Right ventricle myocardium inferior (tissue), 1 donor: ENCODE data around the gene CD99L2. TPM values are rescaled to one million over a fixed set of nuclear protein-coding genes. Genes with fewer than 3 reads are reported as not detected.
A peak's percentile ranks its signal among the peaks of the same experiment; 100 is the strongest.

Experiments used
- ATAC-seq: fragments of 200-7000 bp; cut with Tn5 transposase; one replicate; pipeline ENCODE4 v1.9.1; 2020; ENCODE audit warnings: mild to moderate bottlenecking, moderate library complexity
- DNase-seq: peaks from one replicate; pipeline ENCODE4 v3.0.0; 2021; ENCODE audit errors: missing footprints
- intact Hi-C: fragments of 100-400 bp; cut with DNase I; formaldehyde crosslinking; loops from one replicate; pipeline ENCODE4 v1.11.0; 2022
- total RNA-seq: library from RNA; stranded (reverse); fragmentation: NEBNext Ultra II Directional; extraction: Animal tissue kit (Norgen Biotek cat#: 25700); gene quantifications from one replicate; pipeline ENCODE4 v1.2.1, GENCODE V29; 2021
- donor health status: DM: no; HTN: yes; CAD: no; lungs with severe emphysema.

The CD99L2 gene
- total RNA-seq, 1 donor from 2014 or later = 81.4 TPM

GRCh38 chrX:150869450-150869849 lies 29.0 kb downstream of the CD99L2 start:
- peak; percentile 79 for ATAC-seq
- DNase-seq = no peak
- intact Hi-C loops = no loop called here

- intact Hi-C loops = no loop called here
- DNase-seq = no peak
- ATAC-seq = no peak
Observed at GRCh38 chrX:150868625-150869024, 29.8 kb downstream of the CD99L2 start.

GRCh38 chrX:150864127-150864526 lies 34.3 kb downstream of the CD99L2 start:
- no peak for DNase-seq
- intact Hi-C loops = no loop called here
- no peak for ATAC-seq

- DNase-seq (no peak), ATAC-seq (no peak)
- intact Hi-C loops = no loop called here
Observed at GRCh38 chrX:150863191-150863590, 35.3 kb downstream of the CD99L2 start.

- intact Hi-C loops = no loop called here
- no peak for DNase-seq
Observed at GRCh38 chrX:150857453-150857852, 41.0 kb downstream of the CD99L2 start.

GRCh38 chrX:150856785-150857184 lies 41.7 kb downstream of the CD99L2 start:
- DNase-seq (no peak), ATAC-seq (no peak)
- intact Hi-C loops = no loop called here

More at GRCh38 chrX:150857453-150857852, 41.0 kb downstream of the CD99L2 start:
- ATAC-seq = no peak

- no peak for ATAC-seq
- intact Hi-C loops = no loop called here
- no peak for DNase-seq
Observed at GRCh38 chrX:150856101-150856500, 42.4 kb downstream of the CD99L2 start.

- intact Hi-C loops = no loop called here
- DNase-seq (no peak), ATAC-seq (no peak)
Observed at GRCh38 chrX:150854856-150855255, 43.6 kb downstream of the CD99L2 start.

GRCh38 chrX:150849996-150850720 lies 48.3 kb downstream of the CD99L2 start:
- ATAC-seq = no peak
- intact Hi-C loops = no loop called here
- no peak for DNase-seq

GRCh38 chrX:150849486-150849885 lies 49.0 kb downstream of the CD99L2 start:
- DNase-seq (no peak), ATAC-seq (no peak)
- intact Hi-C loops = no loop called here

- intact Hi-C loops = no loop called here
- DNase-seq (no peak), ATAC-seq (no peak)
Observed at GRCh38 chrX:150848914-150849365, 49.5 kb downstream of the CD99L2 start.

GRCh38 chrX:150847088-150847487 lies 51.4 kb downstream of the CD99L2 start:
- ATAC-seq = no peak
- no peak for DNase-seq
- intact Hi-C loops = no loop called here

- DNase-seq (no peak), ATAC-seq (no peak)
- intact Hi-C loops = no loop called here
Observed at GRCh38 chrX:150846130-150846529, 52.3 kb downstream of the CD99L2 start.

- DNase-seq (no peak), ATAC-seq (no peak)
- intact Hi-C loops = no loop called here
Observed at GRCh38 chrX:150845091-150845490, 53.4 kb downstream of the CD99L2 start.

GRCh38 chrX:150844016-150844415 lies 54.5 kb downstream of the CD99L2 start:
- ATAC-seq (no peak), DNase-seq (no peak)
- intact Hi-C loops = no loop called here

- no peak for DNase-seq
- ATAC-seq = no peak
- intact Hi-C loops = no loop called here
Observed at GRCh38 chrX:150842198-150842685, 56.2 kb downstream of the CD99L2 start.

- DNase-seq (no peak), ATAC-seq (no peak)
- intact Hi-C loops = no loop called here
Observed at GRCh38 chrX:150841456-150842197, 56.8 kb downstream of the CD99L2 start.

GRCh38 chrX:150837845-150838244 lies 60.6 kb downstream of the CD99L2 start:
- intact Hi-C loops = no loop called here
- DNase-seq (no peak), ATAC-seq (no peak)

GRCh38 chrX:150834695-150835094 lies 63.8 kb downstream of the CD99L2 start:
- DNase-seq (no peak), ATAC-seq (no peak)
- intact Hi-C loops = no loop called here

- intact Hi-C loops = no loop called here
- no peak for ATAC-seq
- DNase-seq = no peak
Observed at GRCh38 chrX:150833454-150834056, 64.9 kb downstream of the CD99L2 start.
